Natural killer cell (primary cell): Measurements from ENCODE around the gene ANXA5. TPM values are rescaled to one million over a fixed set of nuclear protein-coding genes. Genes with fewer than 3 reads are reported as not detected.

Experiments used
- ATAC-seq, 3 donors: fragments of 150-1000 bp in 2 of 3; fragments of 200-7000 bp in 1 of 3; cut with Tn5 transposase; 1 replicate in 1 of 3; 2 replicates in 2 of 3; pipeline ENCODE4 v1.10.0; 2021; ENCODE audit warnings: mild to moderate bottlenecking in 2 of 3, moderate library complexity in 2 of 3
- DNase-seq, 2 donors: peaks; one replicate each; pipeline versions ENCODE4 v3.0.0 to v3.0.0-alpha.2; 2013 to 2021; ENCODE audit warnings: mixed read lengths in 1 of 2
- H3K27ac ChIP-seq: one replicate; pipeline ENCODE4 v1.5.1; 2013; ENCODE audit warnings: mild to moderate bottlenecking, low read length
- H3K27me3 ChIP-seq: one replicate; pipeline ENCODE4 v1.6.1; 2013; ENCODE audit warnings: low read length; ENCODE audit not compliant: control insufficient read depth, insufficient read depth
- H3K36me3 ChIP-seq: one replicate; pipeline ENCODE4 v1.6.1; 2013; ENCODE audit warnings: low read length; ENCODE audit not compliant: control insufficient read depth, insufficient read depth
- H3K4me1 ChIP-seq: one replicate; pipeline ENCODE4 v1.6.1; 2013; ENCODE audit warnings: low read length; ENCODE audit not compliant: control insufficient read depth, insufficient read depth
- H3K4me3 ChIP-seq: one replicate; pipeline ENCODE4 v1.5.1; 2013; ENCODE audit warnings: low read length
- H3K9me3 ChIP-seq: one replicate; pipeline ENCODE4 v1.6.1; 2013; ENCODE audit warnings: low read length; ENCODE audit not compliant: control insufficient read depth, insufficient read depth
- H3K27ac Mint-ChIP-seq, 2 donors: one replicate each; pipeline ENCODE4 v1.8.0; 2022; ENCODE audit warnings: mild to moderate bottlenecking in 2 of 2, mixed read lengths in 2 of 2, moderate library complexity in 1 of 2
- H3K27me3 Mint-ChIP-seq, 2 donors: one replicate each; pipeline ENCODE4 v1.8.0; 2022; ENCODE audit warnings: low read depth in 2 of 2, mixed read lengths in 2 of 2
- H3K36me3 Mint-ChIP-seq: one replicate; pipeline ENCODE4 v1.8.0; 2022; ENCODE audit warnings: mixed read lengths
- H3K4me1 Mint-ChIP-seq, 2 donors: one replicate each; pipeline ENCODE4 v1.8.0; 2022; ENCODE audit warnings: mixed read lengths in 2 of 2
- H3K4me3 Mint-ChIP-seq: one replicate; pipeline ENCODE4 v1.8.0; 2022; ENCODE audit warnings: mild to moderate bottlenecking, moderate library complexity, mixed read lengths
- H3K9me3 Mint-ChIP-seq, 2 donors: one replicate each; pipeline ENCODE4 v1.8.0; 2022; ENCODE audit warnings: mixed read lengths in 2 of 2
- WGBS: methylation state at CpG from one replicate; pipeline ENCODE4 v1.1.7; 2013; ENCODE audit warnings: missing lambda C conversion rate; ENCODE audit not compliant: insufficient coverage; 5-methylcytosine and 5-hydroxymethylcytosine counted together
- intact Hi-C: fragments of 100-400 bp; cut with micrococcal nuclease; formaldehyde crosslinking; loops from one replicate; pipeline ENCODE4 v1.14.2; 2022
- total RNA-seq, 4 donors: library from RNA; stranded (reverse); fragments of 120-200 nt in 1 of 4; gene quantifications; one replicate each; pipeline versions ENCODE4 v1.2.3 to v1.2.4, GENCODE V29; 2013 to 2022
- TF ChIP-seq, protein P1 (sequence below): fragments of 200-600 bp; IDR thresholded peaks from one replicate; pipeline ENCODE4 v1.8.0; 2022; ENCODE audit warnings: antibody characterized with exemption

The ANXA5 gene
- total RNA-seq, 3 donors from 2014 or later (not counting 1 experiment from before 2014, with no cell fraction given), result 24.9 to 74.4 (median 33.1) TPM

DNA sequence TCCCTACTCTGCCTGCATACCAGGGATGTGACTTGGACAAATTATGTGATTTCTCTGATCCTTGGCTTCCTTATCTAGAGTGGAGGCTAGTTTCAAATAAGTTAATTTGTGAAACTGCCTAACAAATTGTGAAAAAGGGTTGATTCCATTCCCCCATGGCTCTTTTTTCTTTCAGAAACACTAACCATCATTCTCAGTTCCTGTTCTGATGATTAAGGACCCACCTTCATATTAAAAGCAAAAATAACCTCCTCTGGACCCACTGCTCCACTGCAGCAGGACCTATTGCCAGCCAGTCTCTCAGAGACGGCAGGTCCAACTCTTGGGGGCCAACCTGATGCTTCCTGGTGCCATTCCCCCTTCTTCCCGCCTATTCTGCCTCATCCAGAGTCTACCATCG lies 4.5 kb upstream of the ANXA5 start:
- Histone ChIP-seq H3K36me3 (no peaks in the 10 kb centered on the region), H3K4me3 (no peak overlapping the region), H3K27ac (no peak overlapping the region), H3K27me3 (peaks cover 3% of the 10 kb centered on the region), H3K4me1 (peaks cover 10% of the 10 kb centered on the region), H3K9me3 (no peaks in the 10 kb centered on the region)
- no peak for DNase-seq
- intact Hi-C loops, result no loop called here
- TF ChIP-seq, protein P1, sequence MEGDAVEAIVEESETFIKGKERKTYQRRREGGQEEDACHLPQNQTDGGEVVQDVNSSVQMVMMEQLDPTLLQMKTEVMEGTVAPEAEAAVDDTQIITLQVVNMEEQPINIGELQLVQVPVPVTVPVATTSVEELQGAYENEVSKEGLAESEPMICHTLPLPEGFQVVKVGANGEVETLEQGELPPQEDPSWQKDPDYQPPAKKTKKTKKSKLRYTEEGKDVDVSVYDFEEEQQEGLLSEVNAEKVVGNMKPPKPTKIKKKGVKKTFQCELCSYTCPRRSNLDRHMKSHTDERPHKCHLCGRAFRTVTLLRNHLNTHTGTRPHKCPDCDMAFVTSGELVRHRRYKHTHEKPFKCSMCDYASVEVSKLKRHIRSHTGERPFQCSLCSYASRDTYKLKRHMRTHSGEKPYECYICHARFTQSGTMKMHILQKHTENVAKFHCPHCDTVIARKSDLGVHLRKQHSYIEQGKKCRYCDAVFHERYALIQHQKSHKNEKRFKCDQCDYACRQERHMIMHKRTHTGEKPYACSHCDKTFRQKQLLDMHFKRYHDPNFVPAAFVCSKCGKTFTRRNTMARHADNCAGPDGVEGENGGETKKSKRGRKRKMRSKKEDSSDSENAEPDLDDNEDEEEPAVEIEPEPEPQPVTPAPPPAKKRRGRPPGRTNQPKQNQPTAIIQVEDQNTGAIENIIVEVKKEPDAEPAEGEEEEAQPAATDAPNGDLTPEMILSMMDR, result no peak
- peaks cover 9% of the 10 kb centered on the region for H3K36me3 Mint-ChIP-seq
- H3K4me1 Mint-ChIP-seq, result peaks cover 21 to 22% of the 10 kb centered on the region in 2 donors
- WGBS, result 86% methylated on average over 3 of the region's 3 CpGs
- no peak overlapping the region for H3K27ac Mint-ChIP-seq
- no peak for ATAC-seq
- peaks cover 46 to 57% of the 10 kb centered on the region in 2 donors for H3K27me3 Mint-ChIP-seq
- H3K9me3 Mint-ChIP-seq, result no peaks in the 10 kb centered on the region
- no peak overlapping the region for H3K4me3 Mint-ChIP-seq

DNA sequence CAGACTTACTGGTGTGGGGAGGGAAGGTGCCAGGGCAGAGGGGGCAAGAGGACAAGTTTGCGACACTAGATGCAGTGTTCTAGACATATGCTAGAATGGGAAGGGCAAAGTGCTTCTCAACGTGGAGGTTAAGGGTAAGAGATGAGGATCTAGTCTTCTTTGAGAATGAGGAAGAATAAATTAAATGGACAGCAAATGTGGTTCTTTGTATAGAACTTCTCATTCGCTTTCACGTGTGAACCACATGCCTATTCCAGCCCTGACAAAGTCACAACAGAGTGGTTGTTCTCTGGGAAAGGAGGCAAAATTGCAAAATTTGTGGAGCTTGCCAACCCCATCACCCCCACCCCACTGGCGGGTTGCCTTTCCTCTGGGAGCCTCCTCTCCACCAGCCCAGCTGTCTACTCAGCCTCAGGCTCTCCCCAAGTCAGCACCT lies 1.5 kb upstream of the ANXA5 start:
- ATAC-seq (no peak), DNase-seq (no peak)

DNA sequence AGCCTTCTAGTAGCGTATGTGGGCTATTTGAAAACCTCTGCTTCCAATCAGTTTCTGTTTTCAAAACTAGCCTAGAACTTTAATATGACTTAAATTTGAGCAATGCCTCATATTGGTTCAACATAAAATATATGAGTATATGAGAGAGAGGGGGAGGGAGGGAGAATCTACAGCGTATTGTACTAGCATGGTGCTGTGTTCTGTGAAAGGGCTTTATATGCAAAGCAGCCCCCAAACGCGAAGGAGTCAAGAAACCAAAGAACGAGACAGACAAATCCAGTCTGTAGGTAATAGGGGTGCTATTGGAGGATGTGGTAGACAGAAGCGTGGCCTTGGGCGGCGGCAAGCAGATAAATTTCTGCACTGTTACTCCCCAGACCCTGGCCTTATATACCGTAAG lies 784 bp upstream of the ANXA5 start:
- Histone ChIP-seq H3K4me3 (peak overlapping the region; percentile 75), H3K27me3 (peaks cover 3% of the 10 kb centered on the region), H3K36me3 (no peaks in the 10 kb centered on the region), H3K9me3 (no peaks in the 10 kb centered on the region), H3K27ac (no peak overlapping the region), H3K4me1 (peaks cover 12% of the 10 kb centered on the region)
- peak in 1 of 2 donors; percentile 42 for DNase-seq
- peak overlapping the region; percentile 96 for H3K4me3 Mint-ChIP-seq
- H3K36me3 Mint-ChIP-seq, result peaks cover 9% of the 10 kb centered on the region
- intact Hi-C loops, result loop anchor here (1.0 to 5.0 kb wide), 2 partner anchors 9 to 105 kb away; partner anchors contain the start of gene EXOSC9
- peak overlapping the region; percentile 68 to 87 for H3K27ac Mint-ChIP-seq
- peak; percentile 11 to 40 (median 25) for ATAC-seq
- peaks cover 27% of the 10 kb centered on the region in 2 donors for H3K4me1 Mint-ChIP-seq
- H3K9me3 Mint-ChIP-seq, result no peaks in the 10 kb centered on the region
- 33% methylated on average over 9 of the region's 9 CpGs for WGBS
- H3K27me3 Mint-ChIP-seq, result peaks cover 48 to 54% of the 10 kb centered on the region in 2 donors
- TF ChIP-seq, protein P1, result no peak

More for the DNA sequence above, 1.5 kb upstream of the ANXA5 start:
- H3K9me3 Mint-ChIP-seq, result no peaks in the 10 kb centered on the region
- Histone ChIP-seq H3K27me3 (peaks cover 3% of the 10 kb centered on the region), H3K4me1 (peaks cover 12% of the 10 kb centered on the region), H3K4me3 (no peak overlapping the region), H3K27ac (no peak overlapping the region), H3K36me3 (no peaks in the 10 kb centered on the region), H3K9me3 (no peaks in the 10 kb centered on the region)
- H3K4me1 Mint-ChIP-seq, result peaks cover 26 to 27% of the 10 kb centered on the region in 2 donors
- peak overlapping the region; percentile 96 for H3K4me3 Mint-ChIP-seq
- intact Hi-C loops, result loop anchor here (5.0 kb wide), 1 partner anchor 104 kb away; the partner anchor contains the start of gene EXOSC9
- TF ChIP-seq, protein P1, result no peak
- H3K27ac Mint-ChIP-seq, result no peak overlapping the region
- WGBS, result 73% methylated on average over 5 of the region's 5 CpGs
- H3K27me3 Mint-ChIP-seq, result peaks cover 48 to 57% of the 10 kb centered on the region in 2 donors
- H3K36me3 Mint-ChIP-seq, result peaks cover 9% of the 10 kb centered on the region

DNA sequence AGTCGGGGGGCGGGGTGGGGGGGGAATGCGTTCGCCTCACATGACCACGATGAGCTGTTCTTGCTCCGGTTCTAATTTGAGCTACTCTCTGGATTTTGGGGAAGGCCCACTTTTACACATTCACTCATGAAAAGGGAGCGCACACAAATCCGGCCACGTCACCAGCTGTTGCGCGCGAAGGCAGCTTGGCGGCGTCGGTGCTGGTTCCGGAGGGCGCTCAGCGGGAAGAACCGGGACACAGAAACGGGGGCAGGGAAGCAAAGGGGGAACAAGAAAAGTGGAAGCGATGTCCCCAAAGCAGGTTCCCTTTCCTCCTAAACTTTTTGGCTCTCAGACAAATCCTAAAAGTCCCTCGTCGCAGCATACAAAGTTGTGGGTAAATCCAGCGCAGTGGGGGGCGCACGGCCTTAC lies 605 bp downstream of the ANXA5 start:
- 1% methylated on average over 26 of the region's 26 CpGs for WGBS
- H3K4me3 Mint-ChIP-seq, result peak overlapping the region; percentile 97
- peak overlapping the region; percentile 64 for H3K27ac ChIP-seq
- peak; percentile 40 to 76 for DNase-seq
- peaks cover 9% of the 10 kb centered on the region for H3K36me3 Mint-ChIP-seq
- H3K36me3 ChIP-seq, result no peaks in the 10 kb centered on the region
- peak overlapping the region; percentile 66 for H3K4me3 ChIP-seq
- peaks cover 38 to 40% of the 10 kb centered on the region in 2 donors for H3K27me3 Mint-ChIP-seq
- ATAC-seq, result peak; percentile 41 to 55 (median 45)
- H3K9me3 ChIP-seq, result no peaks in the 10 kb centered on the region
- peaks cover 3% of the 10 kb centered on the region for H3K27me3 ChIP-seq
- peak overlapping the region; percentile 71 to 92 for H3K27ac Mint-ChIP-seq
- TF ChIP-seq, protein P1, result no peak
- H3K9me3 Mint-ChIP-seq, result no peaks in the 10 kb centered on the region
- intact Hi-C loops, result loop anchor here (5.0 kb wide), 1 partner anchor 106 kb away; the partner anchor contains the start of gene EXOSC9
- peaks cover 12% of the 10 kb centered on the region for H3K4me1 ChIP-seq
- H3K4me1 Mint-ChIP-seq, result peaks cover 27 to 31% of the 10 kb centered on the region in 2 donors
